ENCODE measurements around the gene SLC16A13. TPM values are rescaled to one million over a fixed set of nuclear protein-coding genes. Genes with fewer than 3 reads are reported as not detected.

SLC16A13 gene, protein sequence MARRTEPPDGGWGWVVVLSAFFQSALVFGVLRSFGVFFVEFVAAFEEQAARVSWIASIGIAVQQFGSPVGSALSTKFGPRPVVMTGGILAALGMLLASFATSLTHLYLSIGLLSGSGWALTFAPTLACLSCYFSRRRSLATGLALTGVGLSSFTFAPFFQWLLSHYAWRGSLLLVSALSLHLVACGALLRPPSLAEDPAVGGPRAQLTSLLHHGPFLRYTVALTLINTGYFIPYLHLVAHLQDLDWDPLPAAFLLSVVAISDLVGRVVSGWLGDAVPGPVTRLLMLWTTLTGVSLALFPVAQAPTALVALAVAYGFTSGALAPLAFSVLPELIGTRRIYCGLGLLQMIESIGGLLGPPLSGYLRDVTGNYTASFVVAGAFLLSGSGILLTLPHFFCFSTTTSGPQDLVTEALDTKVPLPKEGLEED
- total RNA-seq = 0.17 and 1.2 TPM in 2 replicates

GRCh38 chr17:7035591-7036368 is at the start of gene SLC16A13:
Gene SLC16A13 (plus strand): TSS chr17:7036015. CDS start chr17:7036383, 368 bp downstream.

GRCh38 chr17:6995500-6996255 is 40.1 kb upstream of the SLC16A13 start, which contains the start of gene ALOX12:
Gene ALOX12 (plus strand): TSS chr17:6996049. CDS start chr17:6996118, 69 bp downstream.

GRCh38 chr17:7022781-7023571 is 12.8 kb upstream of the SLC16A13 start, which contains the start of gene BCL6B:
Gene BCL6B (plus strand): TSS chr17:7023050. CDS start chr17:7023672, 622 bp downstream.

DNA sequence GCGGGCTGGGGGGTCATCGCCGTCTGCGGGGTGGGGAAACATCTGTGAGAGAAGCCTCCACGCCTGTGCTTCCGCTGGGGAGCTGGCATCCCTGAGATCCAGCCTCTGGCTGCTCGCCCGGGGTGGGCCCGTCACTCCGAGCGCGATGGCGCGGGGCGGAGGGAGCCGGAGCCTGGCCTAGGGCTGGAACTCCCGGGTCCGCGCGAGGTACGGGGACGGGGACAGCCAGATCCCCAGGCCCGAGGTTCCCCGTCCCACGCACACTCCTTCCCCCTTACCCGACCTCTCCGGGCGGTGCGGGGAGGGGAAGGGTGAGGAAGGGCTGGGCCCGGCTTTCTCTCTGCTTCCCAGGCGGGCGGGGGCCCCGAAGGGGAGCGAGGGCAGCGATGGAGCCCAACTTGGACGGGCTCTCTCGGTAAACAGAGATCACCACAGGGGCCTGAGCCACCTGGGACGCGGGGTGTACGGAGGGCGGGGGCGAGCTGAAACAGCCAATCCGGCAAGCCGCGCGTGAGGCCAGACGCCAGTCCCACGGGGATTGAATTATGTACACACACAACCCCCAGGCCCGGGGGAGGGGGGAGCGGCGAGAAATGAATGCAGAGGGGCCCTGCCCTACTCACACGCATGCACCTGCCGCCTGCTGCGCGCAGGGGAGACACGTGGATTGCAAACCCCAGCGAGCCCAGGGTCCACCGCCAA is 7.8 kb downstream of the SLC16A13 start, which contains the start of gene SLC16A11:
Gene SLC16A11 (minus strand): TSS at position 596 of the 702 bp plus-strand sequence. CDS start 579 bp downstream, at position 17.

GRCh38 chr17:7079581-7080455 is 44.0 kb downstream of the SLC16A13 start, which contains the start of gene CLEC10A:
Gene CLEC10A (minus strand): TSS chr17:7080251. CDS start chr17:7078812, 1,439 bp downstream.

Other genes starting within 250 kb of the SLC16A13 start
- gene TEKT1, start 204.3 kb upstream of the SLC16A13 start, total RNA-seq = not detected in 2 replicates
- gene ALOX12, start 40.0 kb upstream of the SLC16A13 start, total RNA-seq = not detected in 2 replicates
- gene RNASEK, start 23.4 kb upstream of the SLC16A13 start, total RNA-seq = 263 and 289 TPM in 2 replicates
- gene BCL6B, start 13.0 kb upstream of the SLC16A13 start, total RNA-seq = 0.35 and 2.2 TPM in 2 replicates
- gene SLC16A11, start 8.1 kb downstream of the SLC16A13 start, total RNA-seq = 0.60 TPM in 1 of 2 replicates, not detected in the other
- not detected in 2 replicates for gene CLEC10A, start 44.2 kb downstream of the SLC16A13 start, total RNA-seq
- not detected in 2 replicates for gene ASGR2, start 78.8 kb downstream of the SLC16A13 start, total RNA-seq
- gene ASGR1, start 143.4 kb downstream of the SLC16A13 start, total RNA-seq = 0.35 and 0.85 TPM in 2 replicates
- gene DLG4, start 183.8 kb downstream of the SLC16A13 start, total RNA-seq = 8.5 and 13.6 TPM in 2 replicates
- 194 and 234 TPM in 2 replicates for gene ACADVL, start 183.9 kb downstream of the SLC16A13 start, total RNA-seq
- gene DVL2, start 198.5 kb downstream of the SLC16A13 start, total RNA-seq = 61.8 and 63.7 TPM in 2 replicates
- 37.1 and 52.7 TPM in 2 replicates for gene PHF23, start 203.4 kb downstream of the SLC16A13 start, total RNA-seq
- gene GABARAP, start 206.4 kb downstream of the SLC16A13 start, total RNA-seq = 916 and 1,059 TPM in 2 replicates
- 56.2 and 97.6 TPM in 2 replicates for gene CTDNEP1, start 215.7 kb downstream of the SLC16A13 start, total RNA-seq
- gene ELP5, start 216.2 kb downstream of the SLC16A13 start, total RNA-seq = 24.4 and 27.7 TPM in 2 replicates
- gene CLDN7, start 226.5 kb downstream of the SLC16A13 start, total RNA-seq = 0.17 and 1.3 TPM in 2 replicates
- gene SLC2A4, start 245.7 kb downstream of the SLC16A13 start, total RNA-seq = 0.23 TPM in 1 of 2 replicates, not detected in the other